ENCODE data around the gene HIVEP2. TPM values are rescaled to one million over a fixed set of nuclear protein-coding genes. Genes with fewer than 3 reads are reported as not detected.

Gene HIVEP2
- total and polyA plus RNA-seq, 2 of the 4 experiments (the other 2 are of a cell fraction) = 4.3 to 11.3 TPM

DNA sequence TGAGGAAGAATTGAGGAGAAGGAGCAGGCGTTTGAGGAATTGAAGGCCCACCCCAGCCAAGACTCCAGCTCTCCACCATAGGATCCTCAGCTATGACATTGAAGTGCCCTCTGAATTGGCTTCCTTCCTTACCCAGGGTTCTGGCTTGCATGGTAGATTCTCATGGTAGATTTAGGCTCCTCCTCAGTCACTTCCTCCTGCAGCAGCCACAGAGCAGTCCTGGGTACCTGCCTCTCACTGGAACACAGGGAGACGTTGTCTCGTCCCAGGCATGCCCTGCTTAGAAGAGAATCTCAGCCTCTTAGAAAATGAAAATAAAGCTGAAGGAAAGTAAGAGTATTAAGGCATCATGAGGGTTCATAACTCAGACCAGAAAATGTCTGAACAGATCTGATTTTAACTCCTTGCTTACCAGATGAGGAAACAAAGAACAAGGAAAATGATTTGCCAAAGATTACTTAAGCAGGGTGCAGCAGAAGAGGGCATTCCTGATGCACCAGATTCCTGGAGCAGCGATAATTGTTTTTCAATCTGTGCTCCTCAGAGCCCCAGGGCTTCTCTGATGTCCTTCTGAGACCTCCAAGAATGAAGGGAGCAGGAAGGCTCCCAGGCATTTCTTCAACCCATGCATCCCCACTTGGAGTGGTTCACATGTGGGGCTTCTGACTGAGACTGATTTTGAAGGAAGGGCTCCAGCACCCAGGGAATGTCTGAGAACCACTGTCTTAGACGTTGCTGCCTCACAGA, 219.8 kb downstream of the HIVEP2 start:
- BruUV-seq (replicated peaks) = no TSS peak
- H3K56ac ChIP-seq (ENCODE audit: extremely low read depth, insufficient read depth, low read length) = no peak overlapping the region
- H3K9me1 ChIP-seq (ENCODE audit: insufficient read depth, low read length) = no peaks in the 10 kb centered on the region
- no peak overlapping the region for H3K4me2 ChIP-seq (ENCODE audit: low read depth, low read length)
- no peak overlapping the region for H3K18ac ChIP-seq (ENCODE audit: low read depth, low read length)
- no peak overlapping the region for H3K23ac ChIP-seq (ENCODE audit: low read depth, low read length)
- no peak overlapping the region for H3K9ac ChIP-seq (ENCODE audit: low read depth, low read length)
- no peaks in the 10 kb centered on the region for H3K27me3 ChIP-seq (ENCODE audit: control insufficient read depth, insufficient read depth, low read length)
- no peak overlapping the region for H2BK120ac ChIP-seq (ENCODE audit: low read depth, low read length)
- intact Hi-C loops (cut with micrococcal nuclease) = no loop called here
- TF ChIP-seq NFE2L2 (IDR thresholded peaks at IDR 0.05; ENCODE audit: low read depth, low read length) (no peak), CEBPB (IDR thresholded peaks at IDR 0.05; ENCODE audit: low read depth, low read length) (no peak), RAD21 (IDR thresholded peaks at IDR 0.05; ENCODE audit: low read length) (no peak), MAZ (IDR thresholded peaks at IDR 0.05; ENCODE audit: borderline replicate concordance, low read depth, low read length) (no peak), RCOR1 (IDR thresholded peaks at IDR 0.05; ENCODE audit: insufficient replicate concordance, low read length) (no peak), POLR2A (IDR thresholded peaks at IDR 0.05; ENCODE audit: low read depth, low read length) (no peak), MXI1 (IDR thresholded peaks at IDR 0.05; ENCODE audit: borderline replicate concordance, low read depth, low read length) (no peak), RFX5 (IDR thresholded peaks at IDR 0.05; ENCODE audit: low read depth, low read length) (no peak), BHLHE40 (IDR thresholded peaks at IDR 0.05; ENCODE audit: low read depth, low read length) (no peak), CHD1 (IDR thresholded peaks at IDR 0.05; ENCODE audit: low read depth, low read length) (no peak)
- TF ChIP-seq, protein P1, sequence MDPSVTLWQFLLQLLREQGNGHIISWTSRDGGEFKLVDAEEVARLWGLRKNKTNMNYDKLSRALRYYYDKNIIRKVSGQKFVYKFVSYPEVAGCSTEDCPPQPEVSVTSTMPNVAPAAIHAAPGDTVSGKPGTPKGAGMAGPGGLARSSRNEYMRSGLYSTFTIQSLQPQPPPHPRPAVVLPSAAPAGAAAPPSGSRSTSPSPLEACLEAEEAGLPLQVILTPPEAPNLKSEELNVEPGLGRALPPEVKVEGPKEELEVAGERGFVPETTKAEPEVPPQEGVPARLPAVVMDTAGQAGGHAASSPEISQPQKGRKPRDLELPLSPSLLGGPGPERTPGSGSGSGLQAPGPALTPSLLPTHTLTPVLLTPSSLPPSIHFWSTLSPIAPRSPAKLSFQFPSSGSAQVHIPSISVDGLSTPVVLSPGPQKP (IDR thresholded peaks at IDR 0.05; ENCODE audit: borderline replicate concordance, low read depth, low read length) = no peak
- no peak overlapping the region for H2BK15ac ChIP-seq (ENCODE audit: low read depth, low read length)
- H4K91ac ChIP-seq (ENCODE audit: insufficient read depth, low read depth, low read length) = no peak overlapping the region
- ChIA-PET POLR2A (ENCODE audit: unreplicated experiment) (no interaction called here), CTCF (no interaction called here)
- no peak overlapping the region for H3K27ac ChIP-seq (ENCODE audit: insufficient read depth, low read length)
- H3K36me3 ChIP-seq (ENCODE audit: control insufficient read depth, insufficient read depth, low read length) = no peaks in the 10 kb centered on the region
- H2AK5ac ChIP-seq (ENCODE audit: low read depth, low read length) = no peak overlapping the region
- H3K14ac ChIP-seq (replicated peaks; ENCODE audit: low read depth, low read length) = no peak overlapping the region
- no peaks in the 10 kb centered on the region for H4K20me1 ChIP-seq (ENCODE audit: insufficient read depth, low read length)
- no peak overlapping the region for H4K5ac ChIP-seq (ENCODE audit: low read depth, low read length)
- H3K4me3 ChIP-seq (ENCODE audit: insufficient read depth, low read depth, low read length) = no peak overlapping the region
- H3K9me3 ChIP-seq (ENCODE audit: control insufficient read depth, insufficient read depth, low read length) = no peaks in the 10 kb centered on the region
- no peak overlapping the region for H3K4ac ChIP-seq (ENCODE audit: low read depth, low read length)
- 90% methylated on average over 1 of the region's 5 CpGs; no CpG with 5 or more reads in 1 of the 2 experiments for WGBS, 2 experiments (ENCODE audit: extremely low coverage in 2 of 2, insufficient read length in 1 of 2)
- no peak overlapping the region for H2BK5ac ChIP-seq (ENCODE audit: low read depth, low read length, poor library complexity, severe bottlenecking)
- no peak overlapping the region for H4K8ac ChIP-seq (ENCODE audit: low read depth in 2 of 2, low read length in 2 of 2)
- no peak overlapping the region for H2AK9ac ChIP-seq (replicated peaks; ENCODE audit: low read depth, low read length, poor library complexity)
- dilution Hi-C loops (cut with HindIII; ENCODE audit: low sequenced_read_pairs, unreplicated experiment) = no loop called here
- no peaks in the 10 kb centered on the region for H3K79me1 ChIP-seq (ENCODE audit: low read depth in 1 of 2, low read length in 2 of 2)
- ATAC-seq (ENCODE audit: low read depth) (no peak), DNase-seq (no peak)
- H3K4me1 ChIP-seq (ENCODE audit: control insufficient read depth, insufficient read depth, low read length) = no peaks in the 10 kb centered on the region
- H2BK20ac ChIP-seq (ENCODE audit: low read depth, low read length) = no peak overlapping the region
- H2AFZ ChIP-seq (replicated peaks; ENCODE audit: low read length, poor library complexity) = no peak overlapping the region
- in situ Hi-C loops (cut with MboI; ENCODE audit: low sequenced_read_pairs) = no loop called here
